ENCODE results near the gene LIMS1.

DNA sequence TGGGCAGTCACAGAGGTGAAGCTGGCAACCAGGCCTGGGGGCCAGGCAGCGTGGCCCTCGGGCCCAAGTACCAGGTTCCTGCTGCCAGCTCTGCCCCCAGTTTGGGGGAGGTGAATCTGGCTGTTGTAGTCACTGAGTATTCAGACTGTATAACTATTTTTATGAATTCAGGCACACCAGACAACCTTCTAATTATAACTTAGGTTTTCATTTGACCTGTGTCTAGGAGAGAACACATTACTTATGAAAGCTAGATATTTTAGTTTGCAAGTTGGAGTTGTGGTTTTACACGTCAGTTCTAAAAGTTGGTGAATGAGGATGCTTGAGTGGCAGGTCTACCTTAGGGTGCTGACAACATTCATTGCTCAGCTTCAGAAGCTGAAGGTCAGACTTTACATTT, 71.7 kb downstream of the LIMS1 start:
- TF ChIP-seq ZNF274 (IDR thresholded peaks at IDR 0.05; ENCODE audit: low read length) = no peak
- TF ChIP-seq ZNF274 (tag by site-specific recombination; IDR thresholded peaks at IDR 0.05; ENCODE audit: borderline replicate concordance) = no peak
- TF ChIP-seq, protein P1, sequence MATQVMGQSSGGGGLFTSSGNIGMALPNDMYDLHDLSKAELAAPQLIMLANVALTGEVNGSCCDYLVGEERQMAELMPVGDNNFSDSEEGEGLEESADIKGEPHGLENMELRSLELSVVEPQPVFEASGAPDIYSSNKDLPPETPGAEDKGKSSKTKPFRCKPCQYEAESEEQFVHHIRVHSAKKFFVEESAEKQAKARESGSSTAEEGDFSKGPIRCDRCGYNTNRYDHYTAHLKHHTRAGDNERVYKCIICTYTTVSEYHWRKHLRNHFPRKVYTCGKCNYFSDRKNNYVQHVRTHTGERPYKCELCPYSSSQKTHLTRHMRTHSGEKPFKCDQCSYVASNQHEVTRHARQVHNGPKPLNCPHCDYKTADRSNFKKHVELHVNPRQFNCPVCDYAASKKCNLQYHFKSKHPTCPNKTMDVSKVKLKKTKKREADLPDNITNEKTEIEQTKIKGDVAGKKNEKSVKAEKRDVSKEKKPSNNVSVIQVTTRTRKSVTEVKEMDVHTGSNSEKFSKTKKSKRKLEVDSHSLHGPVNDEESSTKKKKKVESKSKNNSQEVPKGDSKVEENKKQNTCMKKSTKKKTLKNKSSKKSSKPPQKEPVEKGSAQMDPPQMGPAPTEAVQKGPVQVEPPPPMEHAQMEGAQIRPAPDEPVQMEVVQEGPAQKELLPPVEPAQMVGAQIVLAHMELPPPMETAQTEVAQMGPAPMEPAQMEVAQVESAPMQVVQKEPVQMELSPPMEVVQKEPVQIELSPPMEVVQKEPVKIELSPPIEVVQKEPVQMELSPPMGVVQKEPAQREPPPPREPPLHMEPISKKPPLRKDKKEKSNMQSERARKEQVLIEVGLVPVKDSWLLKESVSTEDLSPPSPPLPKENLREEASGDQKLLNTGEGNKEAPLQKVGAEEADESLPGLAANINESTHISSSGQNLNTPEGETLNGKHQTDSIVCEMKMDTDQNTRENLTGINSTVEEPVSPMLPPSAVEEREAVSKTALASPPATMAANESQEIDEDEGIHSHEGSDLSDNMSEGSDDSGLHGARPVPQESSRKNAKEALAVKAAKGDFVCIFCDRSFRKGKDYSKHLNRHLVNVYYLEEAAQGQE (tag by site-specific recombination; IDR thresholded peaks at IDR 0.05) = no peak
- TF ChIP-seq, protein P2, sequence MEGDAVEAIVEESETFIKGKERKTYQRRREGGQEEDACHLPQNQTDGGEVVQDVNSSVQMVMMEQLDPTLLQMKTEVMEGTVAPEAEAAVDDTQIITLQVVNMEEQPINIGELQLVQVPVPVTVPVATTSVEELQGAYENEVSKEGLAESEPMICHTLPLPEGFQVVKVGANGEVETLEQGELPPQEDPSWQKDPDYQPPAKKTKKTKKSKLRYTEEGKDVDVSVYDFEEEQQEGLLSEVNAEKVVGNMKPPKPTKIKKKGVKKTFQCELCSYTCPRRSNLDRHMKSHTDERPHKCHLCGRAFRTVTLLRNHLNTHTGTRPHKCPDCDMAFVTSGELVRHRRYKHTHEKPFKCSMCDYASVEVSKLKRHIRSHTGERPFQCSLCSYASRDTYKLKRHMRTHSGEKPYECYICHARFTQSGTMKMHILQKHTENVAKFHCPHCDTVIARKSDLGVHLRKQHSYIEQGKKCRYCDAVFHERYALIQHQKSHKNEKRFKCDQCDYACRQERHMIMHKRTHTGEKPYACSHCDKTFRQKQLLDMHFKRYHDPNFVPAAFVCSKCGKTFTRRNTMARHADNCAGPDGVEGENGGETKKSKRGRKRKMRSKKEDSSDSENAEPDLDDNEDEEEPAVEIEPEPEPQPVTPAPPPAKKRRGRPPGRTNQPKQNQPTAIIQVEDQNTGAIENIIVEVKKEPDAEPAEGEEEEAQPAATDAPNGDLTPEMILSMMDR (tag by site-specific recombination; IDR thresholded peaks at IDR 0.05) = no peak
- TF ChIP-seq, protein P3, sequence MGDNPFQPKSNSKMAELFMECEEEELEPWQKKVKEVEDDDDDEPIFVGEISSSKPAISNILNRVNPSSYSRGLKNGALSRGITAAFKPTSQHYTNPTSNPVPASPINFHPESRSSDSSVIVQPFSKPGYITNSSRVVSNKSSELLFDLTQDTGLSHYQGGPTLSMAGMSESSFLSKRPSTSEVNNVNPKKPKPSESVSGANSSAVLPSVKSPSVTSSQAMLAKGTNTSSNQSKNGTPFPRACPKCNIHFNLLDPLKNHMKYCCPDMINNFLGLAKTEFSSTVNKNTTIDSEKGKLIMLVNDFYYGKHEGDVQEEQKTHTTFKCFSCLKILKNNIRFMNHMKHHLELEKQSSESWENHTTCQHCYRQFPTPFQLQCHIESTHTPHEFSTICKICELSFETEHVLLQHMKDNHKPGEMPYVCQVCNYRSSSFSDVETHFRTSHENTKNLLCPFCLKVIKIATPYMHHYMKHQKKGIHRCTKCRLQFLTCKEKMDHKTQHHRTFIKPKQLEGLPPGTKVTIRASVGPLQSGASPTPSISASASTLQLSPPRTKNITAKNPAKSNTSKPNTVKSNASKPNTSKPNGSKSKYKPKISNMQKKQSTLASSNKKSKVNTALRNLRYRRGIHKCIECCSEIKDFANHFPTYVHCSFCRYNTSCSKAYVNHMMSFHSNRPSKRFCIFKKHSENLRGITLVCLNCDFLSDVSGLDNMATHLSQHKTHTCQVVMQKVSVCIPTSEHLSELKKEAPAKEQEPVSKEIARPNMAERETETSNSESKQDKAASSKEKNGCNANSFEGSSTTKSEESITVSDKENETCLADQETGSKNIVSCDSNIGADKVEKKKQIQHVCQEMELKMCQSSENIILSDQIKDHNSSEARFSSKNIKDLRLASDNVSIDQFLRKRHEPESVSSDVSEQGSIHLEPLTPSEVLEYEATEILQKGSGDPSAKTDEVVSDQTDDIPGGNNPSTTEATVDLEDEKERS (tag by site-specific recombination; IDR thresholded peaks at IDR 0.05) = no peak
- TF ChIP-seq REPIN1 (tag by site-specific recombination; IDR thresholded peaks at IDR 0.05; ENCODE audit: low read depth) = no peak
- no peak for TF ChIP-seq ZNF114 (tag by site-specific recombination; IDR thresholded peaks at IDR 0.05)
